ENCODE measurements around the gene ADAMTS6.
"Not testable (repeated sequence)": the region's sequence is repeated elsewhere in the genome, so short reads cannot be mapped to it uniquely, and the experiment has no call there.

The ADAMTS6 gene

DNA sequence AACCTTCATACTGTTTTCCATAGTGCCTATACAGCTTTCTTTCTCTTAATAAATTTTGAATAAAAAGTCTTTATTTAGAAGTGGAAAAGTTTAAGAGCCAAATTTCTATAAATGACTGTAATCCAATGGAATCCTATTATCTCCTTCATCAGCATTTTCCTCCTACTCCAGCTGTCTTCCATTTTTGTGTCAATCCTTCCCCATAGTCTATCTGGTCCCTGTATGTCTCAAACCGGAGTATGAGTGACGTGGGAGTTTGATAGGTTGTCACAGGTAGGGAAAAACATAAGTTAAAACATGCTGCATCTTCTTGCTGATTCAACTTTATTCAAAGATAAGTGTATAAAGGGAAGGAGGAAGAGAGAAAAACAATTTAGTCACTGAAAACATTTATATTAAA lies 70.4 kb downstream of the ADAMTS6 start:
- H3K27ac ChIP-seq: no peak overlapping the region
- TF ChIP-seq, protein P1, sequence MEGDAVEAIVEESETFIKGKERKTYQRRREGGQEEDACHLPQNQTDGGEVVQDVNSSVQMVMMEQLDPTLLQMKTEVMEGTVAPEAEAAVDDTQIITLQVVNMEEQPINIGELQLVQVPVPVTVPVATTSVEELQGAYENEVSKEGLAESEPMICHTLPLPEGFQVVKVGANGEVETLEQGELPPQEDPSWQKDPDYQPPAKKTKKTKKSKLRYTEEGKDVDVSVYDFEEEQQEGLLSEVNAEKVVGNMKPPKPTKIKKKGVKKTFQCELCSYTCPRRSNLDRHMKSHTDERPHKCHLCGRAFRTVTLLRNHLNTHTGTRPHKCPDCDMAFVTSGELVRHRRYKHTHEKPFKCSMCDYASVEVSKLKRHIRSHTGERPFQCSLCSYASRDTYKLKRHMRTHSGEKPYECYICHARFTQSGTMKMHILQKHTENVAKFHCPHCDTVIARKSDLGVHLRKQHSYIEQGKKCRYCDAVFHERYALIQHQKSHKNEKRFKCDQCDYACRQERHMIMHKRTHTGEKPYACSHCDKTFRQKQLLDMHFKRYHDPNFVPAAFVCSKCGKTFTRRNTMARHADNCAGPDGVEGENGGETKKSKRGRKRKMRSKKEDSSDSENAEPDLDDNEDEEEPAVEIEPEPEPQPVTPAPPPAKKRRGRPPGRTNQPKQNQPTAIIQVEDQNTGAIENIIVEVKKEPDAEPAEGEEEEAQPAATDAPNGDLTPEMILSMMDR (IDR thresholded peaks at IDR 0.05): no peak
- no peak for TF ChIP-seq ZFX (IDR thresholded peaks at IDR 0.05; ENCODE audit: borderline replicate concordance)

DNA sequence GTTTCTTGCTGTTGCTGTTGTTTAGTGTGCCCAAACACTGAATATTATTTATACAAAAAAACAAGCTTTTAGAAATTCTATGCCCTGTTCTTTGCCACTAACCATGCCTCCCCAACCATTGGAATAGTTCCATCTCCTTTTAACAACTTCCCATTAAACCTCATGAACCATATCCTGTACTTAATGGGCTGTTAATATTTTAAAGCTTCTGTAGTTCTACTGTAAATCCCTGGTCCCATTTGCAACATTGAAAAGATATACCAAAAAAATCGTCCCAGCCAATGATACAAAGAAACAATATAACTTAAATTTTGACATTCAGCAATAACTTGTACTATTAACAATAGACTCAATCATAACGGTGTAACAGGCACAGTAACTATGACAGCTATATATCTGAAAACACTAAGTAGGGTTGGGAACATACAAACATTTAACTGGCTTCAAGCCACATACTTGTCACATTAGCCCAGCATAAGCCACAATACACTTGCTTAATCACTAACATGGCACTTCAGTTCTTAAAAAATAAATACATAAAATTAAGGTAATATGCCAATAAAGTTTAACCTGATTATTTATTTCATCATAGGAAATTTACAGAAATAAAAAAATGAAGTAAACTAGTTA lies 86.1 kb downstream of the ADAMTS6 start:
- no peak overlapping the region for H3K27ac ChIP-seq

DNA sequence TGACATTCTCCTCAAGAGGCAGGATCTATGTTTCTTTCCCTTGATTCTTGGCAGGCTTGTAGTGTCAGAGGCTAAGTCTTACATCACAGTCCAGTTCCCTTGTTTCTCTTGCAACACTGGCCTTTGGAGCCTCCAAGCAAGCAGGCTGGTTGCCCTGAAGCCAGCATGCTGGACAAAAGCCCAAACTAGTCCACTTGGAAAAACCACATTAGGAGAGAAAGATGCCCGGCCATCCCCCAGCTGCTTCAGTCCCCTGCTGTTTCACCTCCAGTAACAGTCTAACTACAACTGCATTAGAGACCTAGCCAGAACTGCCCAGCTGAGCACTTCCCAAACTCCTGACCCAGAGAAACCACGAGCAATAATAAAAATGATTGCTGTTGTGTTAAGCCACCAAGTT lies 87.6 kb downstream of the ADAMTS6 start:
- H3K27ac ChIP-seq: no peak overlapping the region
- TF ChIP-seq, protein P1 (IDR thresholded peaks at IDR 0.05): no peak
- no peak for TF ChIP-seq ZFX (IDR thresholded peaks at IDR 0.05; ENCODE audit: borderline replicate concordance)

More for the DNA sequence above, 86.1 kb downstream of the ADAMTS6 start:
- no peak for TF ChIP-seq ZFX (IDR thresholded peaks at IDR 0.05; ENCODE audit: borderline replicate concordance)
- TF ChIP-seq, protein P1 (IDR thresholded peaks at IDR 0.05): no peak

DNA sequence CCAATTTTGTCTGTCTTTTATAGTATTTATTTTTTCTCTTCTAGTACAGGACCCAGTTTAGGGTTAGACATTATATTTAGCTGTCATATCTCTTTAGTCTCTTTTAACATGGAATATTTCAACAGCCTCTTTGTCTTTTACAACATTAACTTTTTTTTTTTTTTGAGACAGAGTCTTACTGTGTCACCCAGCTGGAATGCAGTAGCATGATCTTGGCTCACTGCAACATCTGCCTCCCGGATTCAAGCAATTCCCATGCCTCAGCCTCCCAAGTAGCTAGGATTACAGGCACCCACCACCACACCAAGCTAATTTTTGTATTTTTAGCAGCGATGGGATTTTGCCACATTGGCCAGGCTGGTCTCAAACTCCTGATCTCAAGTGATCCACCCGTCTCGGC lies 90.1 kb downstream of the ADAMTS6 start:
- no peak overlapping the region for H3K27ac ChIP-seq
- TF ChIP-seq, protein P1 (IDR thresholded peaks at IDR 0.05): no peak
- TF ChIP-seq ZFX (IDR thresholded peaks at IDR 0.05; ENCODE audit: borderline replicate concordance): no peak

DNA sequence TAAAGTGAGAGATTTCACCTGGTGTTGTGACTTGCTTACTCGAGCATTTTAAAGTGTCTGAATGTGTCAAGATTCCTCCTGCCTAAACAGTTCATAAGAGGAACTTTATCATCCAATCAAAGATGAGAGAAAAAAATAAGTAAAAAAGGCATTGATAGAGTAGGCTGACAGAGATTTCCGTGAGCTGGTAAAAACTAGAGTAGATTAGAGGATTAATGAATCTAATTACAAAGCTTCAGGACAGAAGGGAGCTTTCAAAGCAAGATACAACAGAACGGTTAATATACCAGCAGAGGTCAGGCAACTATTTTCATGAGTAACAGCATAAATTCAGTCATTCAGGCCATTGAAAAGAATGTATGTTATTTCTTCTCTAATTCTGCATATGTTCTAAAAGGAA lies 91.5 kb downstream of the ADAMTS6 start:
- no peak overlapping the region for H3K27ac ChIP-seq
- no peak for TF ChIP-seq ZFX (IDR thresholded peaks at IDR 0.05; ENCODE audit: borderline replicate concordance)
- TF ChIP-seq, protein P1 (IDR thresholded peaks at IDR 0.05): no peak

DNA sequence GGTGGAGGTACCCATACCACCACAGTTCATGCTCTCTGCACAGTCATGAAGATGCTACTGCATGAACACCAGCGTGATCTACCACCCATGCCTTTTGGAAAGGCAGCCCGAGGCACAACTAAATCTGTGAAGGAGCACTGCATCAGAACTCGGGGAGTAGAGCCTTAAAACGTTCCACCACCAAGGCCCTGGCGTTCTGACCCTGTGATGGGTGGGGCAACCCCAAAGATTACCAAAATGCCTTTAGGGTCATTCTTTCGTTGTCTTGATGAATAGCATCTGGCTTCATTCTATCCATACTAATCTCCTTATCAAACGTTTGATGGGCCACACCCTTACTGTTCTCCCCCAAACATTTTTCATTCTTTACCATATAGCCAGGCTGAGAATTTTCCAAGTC lies 97.9 kb downstream of the ADAMTS6 start:
- TF ChIP-seq, protein P1 (IDR thresholded peaks at IDR 0.05): no peak
- TF ChIP-seq ZFX (IDR thresholded peaks at IDR 0.05; ENCODE audit: borderline replicate concordance): no peak
- no peak overlapping the region for H3K27ac ChIP-seq

DNA sequence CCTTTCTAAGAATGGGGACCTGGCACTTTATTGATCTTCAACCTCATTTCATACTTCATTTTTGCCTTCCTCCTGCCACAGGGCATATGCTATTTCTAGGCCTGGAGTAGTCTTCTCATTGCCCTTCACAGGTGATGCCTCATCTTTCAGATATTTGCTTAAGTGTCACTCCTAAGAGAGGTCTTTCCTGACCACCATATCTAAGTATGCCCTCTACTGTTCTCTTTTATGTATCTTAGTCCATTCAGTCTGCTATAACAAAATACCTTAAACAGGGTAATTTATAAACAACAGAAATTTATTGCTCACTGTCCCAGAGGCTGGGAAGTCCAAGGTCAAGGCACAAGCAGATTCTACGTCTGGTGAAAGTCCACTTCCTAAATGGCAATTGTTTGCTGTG lies 99.1 kb downstream of the ADAMTS6 start:
- TF ChIP-seq, protein P1 (IDR thresholded peaks at IDR 0.05): no peak
- TF ChIP-seq ZFX (IDR thresholded peaks at IDR 0.05; ENCODE audit: borderline replicate concordance): no peak
- no peak overlapping the region for H3K27ac ChIP-seq

DNA sequence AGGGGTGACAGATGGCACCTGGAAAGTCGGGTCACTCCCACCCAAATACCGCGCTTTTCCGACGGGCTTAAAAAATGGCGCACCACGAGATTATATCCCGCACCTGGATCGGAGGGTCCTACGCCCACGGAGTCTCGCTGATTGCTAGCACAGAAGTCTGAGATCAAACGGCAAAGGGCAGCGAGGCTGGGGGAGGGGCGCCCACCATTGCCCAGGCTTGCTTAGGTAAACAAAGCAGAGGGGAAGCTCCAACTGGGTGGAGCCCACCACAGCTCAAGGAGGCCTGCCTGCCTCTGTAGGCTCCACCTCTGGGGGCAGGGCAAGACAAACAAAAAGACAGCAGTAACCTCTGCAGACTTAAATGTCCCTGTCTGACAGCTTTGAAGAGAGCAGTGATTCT lies 111.2 kb downstream of the ADAMTS6 start:
- H3K27ac ChIP-seq: not testable (repeated sequence)

All from 22Rv1 (cell line).